ENCODE results near the gene LEF1. TPM values are rescaled to one million over a fixed set of nuclear protein-coding genes. Genes with fewer than 3 reads are reported as not detected.

LEF1 gene
- total RNA-seq, 1 experiment from 2014 or later, result 0.79 TPM

GRCh38 chr4:108157655-108158054, 11.1 kb downstream of the LEF1 start:
- ATAC-seq (no peak), DNase-seq (ENCODE audit: low read depth, low spot score) (no peak)
- Histone ChIP-seq H3K4me3 (replicated peaks in 1 of 2; ENCODE audit: low read depth in 1 of 2, low read length in 2 of 2) (no peak overlapping the region), H3K36me3 (ENCODE audit: control insufficient read depth in 1 of 2, insufficient read depth in 2 of 2, low read length in 2 of 2) (no peaks in the 10 kb centered on the region), H2AFZ (ENCODE audit: low read depth, low read length, poor library complexity, severe bottlenecking) (no peak overlapping the region), H3K27ac (ENCODE audit: low read depth, low read length) (no peak overlapping the region), H3K4me2 (ENCODE audit: low read length) (no peak overlapping the region), H3K9me2 (ENCODE audit: insufficient read depth) (no peaks in the 10 kb centered on the region), H3K9ac (ENCODE audit: low read length) (no peak overlapping the region), H4K20me1 (ENCODE audit: insufficient read depth) (no peaks in the 10 kb centered on the region), H3K79me2 (ENCODE audit: insufficient read depth, low read length) (no peaks in the 10 kb centered on the region), H3K27me3 (ENCODE audit: insufficient read depth, low read length) (peaks cover 7% of the 10 kb centered on the region; the same call in 1 of the 2 replicates), H3K9me3 (ENCODE audit: control insufficient read depth in 1 of 2, insufficient read depth in 1 of 2, low read depth in 1 of 2, low read length in 2 of 2) (no peaks in the 10 kb centered on the region), H3K4me1 (ENCODE audit: control insufficient read depth in 1 of 2, insufficient read depth in 2 of 2, low read length in 2 of 2) (no peaks in the 10 kb centered on the region)
- ChIA-PET POLR2A (no interaction called here), CTCF (no interaction called here), RAD21 (ENCODE audit: low non-redundant PET in 1 of 2, low total read pairs in 2 of 2, uncharacterized antibody in 2 of 2, unreplicated experiment in 2 of 2) (no interaction called here)
- intact Hi-C loops (cut with micrococcal nuclease), result no loop called here
- TF ChIP-seq ZFX (IDR thresholded peaks at IDR 0.05) (no peak), POLR2AphosphoS5 (IDR thresholded peaks at IDR 0.05; ENCODE audit: low read depth, low read length) (no peak), SRF (IDR thresholded peaks at IDR 0.05; ENCODE audit: low read depth) (no peak), ZNF274 (IDR thresholded peaks at IDR 0.05; ENCODE audit: low read depth, low read length) (no peak), JUND (IDR thresholded peaks at IDR 0.05) (no peak), EZH2phosphoT487 (IDR thresholded peaks at IDR 0.05; ENCODE audit: borderline replicate concordance) (no peak), REST (IDR thresholded peaks at IDR 0.05; ENCODE audit: low read depth) (no peak), ZBTB33 (IDR thresholded peaks at IDR 0.05; ENCODE audit: extremely low read depth, insufficient replicate concordance, low read length) (no peak), YY1 (IDR thresholded peaks at IDR 0.05; ENCODE audit: extremely low read depth, insufficient replicate concordance, low read depth, low read length) (no peak), EZH2 (IDR thresholded peaks at IDR 0.05) (no peak), SP1 (IDR thresholded peaks at IDR 0.05; ENCODE audit: low read depth) (no peak), CBX3 (IDR thresholded peaks at IDR 0.05; ENCODE audit: low read depth) (no peak)
- BruUV-seq (replicated peaks), result no TSS peak
